Nephron (organoid): ENCODE data around the gene ITGB5.

Experiments
- H3K27ac Mint-ChIP-seq, 3 experiments: 2 replicates each; pipeline ENCODE4 v1.8.0; 2020; ENCODE audit warnings: mixed read lengths in 3 of 3, mild to moderate bottlenecking in 2 of 3, moderate library complexity in 1 of 3
- H3K27me3 Mint-ChIP-seq: 2 replicates; pipeline ENCODE4 v1.8.0; 2021; ENCODE audit warnings: low read depth, mild to moderate bottlenecking, moderate library complexity, mixed read lengths
- H3K36me3 Mint-ChIP-seq: 2 replicates; pipeline ENCODE4 v1.8.0; 2020; ENCODE audit warnings: low read depth, mixed read lengths
- H3K4me1 Mint-ChIP-seq: 2 replicates; pipeline ENCODE4 v1.8.0; 2020; ENCODE audit warnings: mixed read lengths
- H3K4me3 Mint-ChIP-seq, 3 experiments: 2 replicates each; pipeline ENCODE4 v1.8.0; 2020; ENCODE audit warnings: mild to moderate bottlenecking in 3 of 3, mixed read lengths in 3 of 3, moderate library complexity in 2 of 3
- H3K9me3 Mint-ChIP-seq: 2 replicates; pipeline ENCODE4 v1.8.0; 2020; ENCODE audit warnings: mixed read lengths
- TF ChIP-seq, protein P1 (sequence below), 3 experiments: fragments of 200-600 bp; sonication (generic); IDR thresholded peaks; one replicate each; pipeline ENCODE4 v1.5.0; 2021; ENCODE audit warnings: antibody characterized with exemption in 3 of 3; ENCODE audit not compliant: unreplicated experiment in 3 of 3

ITGB5 gene

GRCh38 chr3:124764746-124765145 lies 122.4 kb downstream of the ITGB5 start:
- Mint-ChIP-seq H3K27me3 (peaks cover 23% of the 10 kb centered on the region), H3K9me3 (no peaks in the 10 kb centered on the region), H3K4me1 (peaks cover 47% of the 10 kb centered on the region), H3K36me3 (peaks cover 12% of the 10 kb centered on the region), H3K4me3 (no peak overlapping the region), H3K27ac (no peak overlapping the region)
- TF ChIP-seq, protein P1, sequence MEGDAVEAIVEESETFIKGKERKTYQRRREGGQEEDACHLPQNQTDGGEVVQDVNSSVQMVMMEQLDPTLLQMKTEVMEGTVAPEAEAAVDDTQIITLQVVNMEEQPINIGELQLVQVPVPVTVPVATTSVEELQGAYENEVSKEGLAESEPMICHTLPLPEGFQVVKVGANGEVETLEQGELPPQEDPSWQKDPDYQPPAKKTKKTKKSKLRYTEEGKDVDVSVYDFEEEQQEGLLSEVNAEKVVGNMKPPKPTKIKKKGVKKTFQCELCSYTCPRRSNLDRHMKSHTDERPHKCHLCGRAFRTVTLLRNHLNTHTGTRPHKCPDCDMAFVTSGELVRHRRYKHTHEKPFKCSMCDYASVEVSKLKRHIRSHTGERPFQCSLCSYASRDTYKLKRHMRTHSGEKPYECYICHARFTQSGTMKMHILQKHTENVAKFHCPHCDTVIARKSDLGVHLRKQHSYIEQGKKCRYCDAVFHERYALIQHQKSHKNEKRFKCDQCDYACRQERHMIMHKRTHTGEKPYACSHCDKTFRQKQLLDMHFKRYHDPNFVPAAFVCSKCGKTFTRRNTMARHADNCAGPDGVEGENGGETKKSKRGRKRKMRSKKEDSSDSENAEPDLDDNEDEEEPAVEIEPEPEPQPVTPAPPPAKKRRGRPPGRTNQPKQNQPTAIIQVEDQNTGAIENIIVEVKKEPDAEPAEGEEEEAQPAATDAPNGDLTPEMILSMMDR (IDR thresholded peaks at IDR 0.05; ENCODE audit: unreplicated experiment in 3 of 3): no peak

DNA sequence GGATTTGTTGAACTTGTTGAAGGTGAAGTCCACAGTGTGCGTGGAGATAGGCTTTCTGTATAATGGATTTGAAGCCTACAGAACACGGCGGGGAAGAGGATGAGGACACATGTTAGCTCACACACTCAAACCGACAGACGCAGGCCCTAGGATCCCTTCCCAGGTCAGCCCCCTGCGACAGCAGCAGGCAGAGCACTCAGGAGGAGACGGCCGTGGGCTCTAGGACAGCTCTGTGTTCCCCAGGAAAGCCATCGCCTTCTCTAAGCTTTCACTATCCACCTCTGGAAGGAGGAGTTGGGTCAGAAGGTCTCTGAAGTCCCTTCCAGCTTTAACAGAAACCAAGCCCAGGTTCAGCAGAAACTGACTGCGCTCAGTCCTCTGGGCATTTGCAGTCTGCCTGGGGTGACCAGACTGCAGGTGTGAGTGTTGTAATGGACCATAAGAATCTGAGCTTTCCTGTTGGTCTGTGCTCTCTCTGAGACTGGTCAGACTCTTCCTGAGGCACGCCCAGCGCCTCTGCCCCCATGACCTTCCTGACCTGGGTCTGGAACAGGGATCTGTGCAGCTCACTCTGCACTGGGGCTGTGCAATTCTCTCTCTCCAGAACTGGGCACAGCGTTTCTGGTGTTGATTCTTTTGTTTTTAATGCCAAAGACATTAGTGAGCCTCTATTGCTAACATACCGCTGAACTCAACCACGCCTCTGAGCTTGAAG lies 123.4 kb downstream of the ITGB5 start:
- Mint-ChIP-seq H3K27me3 (peaks cover 23% of the 10 kb centered on the region), H3K4me1 (peaks cover 45% of the 10 kb centered on the region), H3K36me3 (peaks cover 12% of the 10 kb centered on the region), H3K4me3 (no peak overlapping the region), H3K27ac (no peak overlapping the region), H3K9me3 (no peaks in the 10 kb centered on the region)
- TF ChIP-seq, protein P1 (IDR thresholded peaks at IDR 0.05; ENCODE audit: unreplicated experiment in 3 of 3): no peak

DNA sequence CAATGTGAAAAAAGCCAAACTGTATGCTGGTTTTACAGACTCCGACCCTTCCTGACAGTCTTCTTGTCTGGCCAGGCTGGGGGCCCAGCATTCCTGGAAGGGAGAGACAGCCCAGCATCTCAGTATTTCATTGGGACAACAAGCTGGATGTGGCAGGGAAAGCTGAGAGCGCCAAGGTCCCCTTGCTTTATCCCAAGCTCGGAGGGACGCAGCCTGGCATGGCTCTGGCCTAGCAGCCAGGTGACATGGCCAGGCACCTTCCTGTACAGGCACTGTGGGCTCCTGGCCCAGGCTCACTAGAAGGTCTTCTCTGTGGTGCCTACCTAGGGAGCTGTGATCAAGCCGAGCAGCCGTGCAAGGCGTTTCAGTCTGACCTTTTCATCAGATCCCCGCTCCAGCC lies 124.0 kb downstream of the ITGB5 start:
- H3K9me3 Mint-ChIP-seq: no peaks in the 10 kb centered on the region
- H3K4me1 Mint-ChIP-seq: peaks cover 42% of the 10 kb centered on the region
- H3K27ac Mint-ChIP-seq: no peak overlapping the region
- TF ChIP-seq, protein P1 (IDR thresholded peaks at IDR 0.05; ENCODE audit: unreplicated experiment in 3 of 3): no peak
- H3K4me3 Mint-ChIP-seq: no peak overlapping the region
- H3K36me3 Mint-ChIP-seq: peaks cover 12% of the 10 kb centered on the region
- H3K27me3 Mint-ChIP-seq: peaks cover 23% of the 10 kb centered on the region

DNA sequence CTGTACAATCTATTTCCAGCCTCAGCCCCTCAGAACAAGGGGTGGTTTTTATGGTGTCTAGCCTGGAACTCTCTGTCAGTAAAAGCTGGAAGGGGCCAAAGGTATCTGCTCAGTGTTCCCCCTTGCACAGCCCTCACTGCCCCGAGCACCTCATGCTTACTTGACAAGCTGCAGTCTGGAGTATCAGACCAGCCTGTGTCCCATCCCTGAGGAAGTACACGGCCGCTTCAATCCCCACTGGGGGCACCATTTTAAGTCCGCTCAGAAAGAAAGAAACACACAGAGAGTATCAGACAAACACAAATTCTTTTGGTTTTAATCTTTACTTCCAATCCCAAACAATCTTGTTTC lies 124.5 kb downstream of the ITGB5 start:
- H3K27ac Mint-ChIP-seq: no peak overlapping the region
- peaks cover 23% of the 10 kb centered on the region for H3K27me3 Mint-ChIP-seq
- H3K36me3 Mint-ChIP-seq: peaks cover 12% of the 10 kb centered on the region
- peaks cover 40% of the 10 kb centered on the region for H3K4me1 Mint-ChIP-seq
- H3K9me3 Mint-ChIP-seq: no peaks in the 10 kb centered on the region
- TF ChIP-seq, protein P1 (IDR thresholded peaks at IDR 0.05; ENCODE audit: unreplicated experiment in 3 of 3): no peak
- no peak overlapping the region for H3K4me3 Mint-ChIP-seq

DNA sequence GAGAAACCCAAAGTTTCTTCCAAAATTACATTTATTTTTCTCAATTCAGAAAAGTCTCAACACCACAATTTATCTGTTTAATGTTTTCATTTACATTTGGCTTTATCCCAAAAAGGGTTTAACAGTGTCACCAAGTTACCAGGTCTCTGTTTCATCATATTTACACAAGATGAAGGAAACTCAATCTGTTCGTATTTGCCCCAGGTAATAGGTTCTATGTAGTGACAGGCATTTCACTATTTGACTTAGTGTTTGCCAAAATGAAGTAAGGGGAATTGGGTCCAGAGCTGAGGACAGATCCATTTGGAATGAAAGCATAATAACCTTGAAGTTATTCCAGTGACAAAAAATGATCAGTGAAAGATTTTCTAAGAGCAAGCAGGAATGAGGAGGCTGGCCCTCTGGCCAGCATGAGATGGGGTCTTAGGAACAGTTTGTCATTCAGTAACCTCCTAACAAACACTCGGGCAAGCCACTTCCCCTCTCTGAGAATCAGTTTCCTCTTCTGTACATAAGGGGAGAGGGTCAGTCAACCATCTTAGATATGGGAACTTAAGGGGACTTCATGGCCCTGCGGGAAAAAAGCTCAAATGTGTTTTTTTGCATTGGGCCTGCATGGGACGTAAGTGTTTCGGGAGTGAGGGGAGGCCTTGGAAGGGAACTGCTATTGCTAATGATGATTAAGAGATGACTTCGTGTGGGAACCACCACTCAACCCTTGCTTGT lies 125.1 kb downstream of the ITGB5 start:
- Mint-ChIP-seq H3K9me3 (no peaks in the 10 kb centered on the region), H3K27ac (no peak overlapping the region), H3K36me3 (peaks cover 12% of the 10 kb centered on the region), H3K27me3 (peaks cover 23% of the 10 kb centered on the region), H3K4me3 (no peak overlapping the region), H3K4me1 (peaks cover 36% of the 10 kb centered on the region)
- TF ChIP-seq, protein P1 (IDR thresholded peaks at IDR 0.05; ENCODE audit: unreplicated experiment in 3 of 3): no peak
